Neutrophil (primary cell): ENCODE results near the gene OTUD7B.

ENCODE experiments used
- H3K27ac ChIP-seq: fragments of 200-600 bp; sonication (generic); 2 replicates; pipeline ENCODE4 v1.5.1; 2016; ENCODE audit warnings: mild to moderate bottlenecking, moderate library complexity
- H3K27me3 ChIP-seq: fragments of 200-600 bp; sonication (generic); 2 replicates; pipeline ENCODE4 v1.6.0; 2016; ENCODE audit warnings: mild to moderate bottlenecking
- H3K36me3 ChIP-seq: fragments of 200-600 bp; sonication (generic); 2 replicates; pipeline ENCODE4 v1.5.1; 2017
- H3K4me1 ChIP-seq, 2 experiments: fragments of 200-600 bp in 1 of 2; sonication (generic) in 1 of 2; 1 replicate in 1 of 2; 2 replicates in 1 of 2; pipeline versions ENCODE4 v1.5.1 to v1.6.1; 2013 to 2016; ENCODE audit warnings: low read depth in 1 of 2, low read length in 1 of 2, mild to moderate bottlenecking in 1 of 2, moderate library complexity in 1 of 2; ENCODE audit not compliant: control insufficient read depth in 1 of 2, insufficient read depth in 1 of 2
- H3K4me3 ChIP-seq, 2 experiments: fragments of 200-600 bp in 1 of 2; sonication (generic) in 1 of 2; 1 replicate in 1 of 2; 2 replicates in 1 of 2; pipeline ENCODE4 v1.5.1; 2013 to 2016; ENCODE audit warnings: low read depth in 1 of 2, low read length in 1 of 2, mild to moderate bottlenecking in 1 of 2, moderate library complexity in 1 of 2
- H3K9me3 ChIP-seq: fragments of 200-600 bp; sonication (generic); 2 replicates; pipeline ENCODE4 v1.5.1; 2016
- TF ChIP-seq, protein P1 (sequence below): fragments of 200-600 bp; sonication (generic); IDR thresholded peaks from 2 replicates; pipeline ENCODE4 v1.5.1; 2016; ENCODE audit warnings: antibody characterized with exemption

Gene OTUD7B

GRCh38 chr1:150051089-150051373, 40.5 kb upstream of the OTUD7B start:
- TF ChIP-seq, protein P1, sequence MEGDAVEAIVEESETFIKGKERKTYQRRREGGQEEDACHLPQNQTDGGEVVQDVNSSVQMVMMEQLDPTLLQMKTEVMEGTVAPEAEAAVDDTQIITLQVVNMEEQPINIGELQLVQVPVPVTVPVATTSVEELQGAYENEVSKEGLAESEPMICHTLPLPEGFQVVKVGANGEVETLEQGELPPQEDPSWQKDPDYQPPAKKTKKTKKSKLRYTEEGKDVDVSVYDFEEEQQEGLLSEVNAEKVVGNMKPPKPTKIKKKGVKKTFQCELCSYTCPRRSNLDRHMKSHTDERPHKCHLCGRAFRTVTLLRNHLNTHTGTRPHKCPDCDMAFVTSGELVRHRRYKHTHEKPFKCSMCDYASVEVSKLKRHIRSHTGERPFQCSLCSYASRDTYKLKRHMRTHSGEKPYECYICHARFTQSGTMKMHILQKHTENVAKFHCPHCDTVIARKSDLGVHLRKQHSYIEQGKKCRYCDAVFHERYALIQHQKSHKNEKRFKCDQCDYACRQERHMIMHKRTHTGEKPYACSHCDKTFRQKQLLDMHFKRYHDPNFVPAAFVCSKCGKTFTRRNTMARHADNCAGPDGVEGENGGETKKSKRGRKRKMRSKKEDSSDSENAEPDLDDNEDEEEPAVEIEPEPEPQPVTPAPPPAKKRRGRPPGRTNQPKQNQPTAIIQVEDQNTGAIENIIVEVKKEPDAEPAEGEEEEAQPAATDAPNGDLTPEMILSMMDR: no peak
- no peaks in the 10 kb centered on the region for H3K9me3 ChIP-seq
- no peaks in the 10 kb centered on the region for H3K36me3 ChIP-seq
- no peak overlapping the region for H3K27ac ChIP-seq
- peaks cover 27% of the 10 kb centered on the region in 2 experiments for H3K4me1 ChIP-seq
- peaks cover 28% of the 10 kb centered on the region for H3K27me3 ChIP-seq
- no peak overlapping the region for H3K4me3 ChIP-seq

DNA sequence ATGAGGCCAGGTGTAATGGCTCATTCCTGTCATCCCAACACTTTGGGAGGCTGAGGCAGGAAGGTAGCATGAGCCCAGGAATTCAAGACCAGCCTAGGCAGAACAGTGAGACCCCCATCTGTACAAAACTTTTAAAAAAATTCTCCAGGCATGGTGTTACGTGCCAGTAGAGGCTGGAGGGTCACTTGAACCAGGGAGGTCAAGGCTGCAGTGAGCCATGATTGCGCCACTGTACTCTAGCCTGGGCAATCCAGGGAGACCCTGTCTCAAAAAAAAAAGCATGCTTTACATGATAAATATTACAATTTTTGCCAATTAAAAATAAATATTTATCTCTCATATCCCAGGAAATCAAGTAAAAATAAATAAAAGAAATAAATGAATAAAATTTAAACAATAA, 39.4 kb upstream of the OTUD7B start:
- H3K36me3 ChIP-seq: no peaks in the 10 kb centered on the region
- peaks cover 39% of the 10 kb centered on the region for H3K27me3 ChIP-seq
- H3K27ac ChIP-seq: no peak overlapping the region
- TF ChIP-seq, protein P1: no peak
- no peaks in the 10 kb centered on the region for H3K9me3 ChIP-seq
- no peak overlapping the region for H3K4me3 ChIP-seq
- peaks cover 25 to 27% of the 10 kb centered on the region in 2 experiments for H3K4me1 ChIP-seq

DNA sequence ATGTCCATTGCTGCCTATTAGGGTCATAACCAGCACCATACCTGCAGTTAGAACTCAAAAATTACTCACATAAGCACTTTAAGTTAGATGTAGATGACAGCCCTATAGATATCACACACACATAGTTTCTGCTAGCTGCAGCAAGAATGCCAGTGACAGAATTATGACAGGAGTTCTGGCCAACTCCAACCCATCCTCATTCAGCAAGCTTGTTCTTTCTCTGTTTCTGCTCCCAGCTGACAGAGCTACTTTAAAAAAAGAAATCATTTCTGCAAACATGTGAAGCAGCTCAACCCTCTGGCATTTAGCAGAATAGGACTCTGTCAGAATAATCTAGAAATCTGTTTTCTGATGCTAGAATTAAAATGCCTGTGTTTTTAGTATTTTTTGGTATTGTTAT, 23.8 kb upstream of the OTUD7B start:
- no peak overlapping the region for H3K4me3 ChIP-seq
- TF ChIP-seq, protein P1: no peak
- no peaks in the 10 kb centered on the region for H3K9me3 ChIP-seq
- no peak overlapping the region for H3K27ac ChIP-seq
- H3K27me3 ChIP-seq: peaks cover 66% of the 10 kb centered on the region
- no peaks in the 10 kb centered on the region for H3K4me1 ChIP-seq
- H3K36me3 ChIP-seq: no peaks in the 10 kb centered on the region

GRCh38 chr1:150028322-150028721, 17.8 kb upstream of the OTUD7B start:
- TF ChIP-seq, protein P1: no peak
- Histone ChIP-seq H3K27ac (no peak overlapping the region), H3K27me3 (peaks cover 85% of the 10 kb centered on the region), H3K4me1 (no peaks in the 10 kb centered on the region), H3K4me3 (no peak overlapping the region), H3K9me3 (no peaks in the 10 kb centered on the region), H3K36me3 (no peaks in the 10 kb centered on the region)

DNA sequence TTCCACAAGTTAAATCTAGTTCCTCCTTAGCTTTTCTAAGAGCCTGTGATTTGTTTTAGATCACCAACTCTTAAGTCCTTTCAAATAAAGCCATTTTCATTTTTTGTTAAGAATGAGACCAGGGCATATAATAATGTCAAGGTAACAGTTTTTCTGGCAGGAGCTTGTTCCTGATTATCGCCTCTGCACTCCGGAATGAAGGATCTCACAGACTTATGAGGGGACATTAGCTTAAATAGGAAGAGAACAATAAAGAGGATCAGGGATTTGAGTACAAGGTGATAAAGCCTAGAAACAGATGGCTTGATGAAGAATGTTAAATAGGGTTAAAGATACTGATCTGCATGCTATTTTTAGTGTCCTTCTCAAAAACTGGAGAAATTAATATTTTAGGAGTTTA, 13.6 kb upstream of the OTUD7B start:
- TF ChIP-seq, protein P1: no peak
- Histone ChIP-seq H3K4me3 (no peak overlapping the region), H3K27me3 (peaks cover 98% of the 10 kb centered on the region), H3K9me3 (no peaks in the 10 kb centered on the region), H3K27ac (no peak overlapping the region), H3K36me3 (no peaks in the 10 kb centered on the region), H3K4me1 (no peaks in the 10 kb centered on the region)

DNA sequence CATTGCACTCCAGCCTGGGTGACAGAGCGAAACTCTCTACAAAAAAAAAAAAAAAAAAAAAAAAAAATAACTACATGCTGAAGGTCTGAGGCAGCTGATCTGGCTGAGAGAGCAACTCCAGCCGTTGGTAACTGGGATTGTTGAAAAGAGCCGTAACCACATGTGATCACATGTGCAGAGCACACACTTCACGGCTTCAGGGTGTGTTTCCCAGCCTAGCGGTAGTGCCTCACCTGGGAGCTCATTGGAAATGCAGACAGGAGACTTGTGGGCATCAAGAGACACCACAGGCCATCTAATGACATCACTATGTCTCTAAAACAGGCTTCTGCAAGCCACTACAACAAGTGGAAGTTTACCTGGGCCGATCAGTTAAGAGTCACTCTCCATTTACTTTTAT, 11.8 kb upstream of the OTUD7B start:
- H3K4me1 ChIP-seq: no peaks in the 10 kb centered on the region
- H3K27ac ChIP-seq: no peak overlapping the region
- TF ChIP-seq, protein P1: no peak
- H3K4me3 ChIP-seq: no peak overlapping the region
- H3K27me3 ChIP-seq: peaks cover 98% of the 10 kb centered on the region
- no peaks in the 10 kb centered on the region for H3K36me3 ChIP-seq
- H3K9me3 ChIP-seq: no peaks in the 10 kb centered on the region
